ENCODE data around the gene RGS16.

- TF ChIP-seq SMC3 (IDR thresholded peaks at IDR 0.05; ENCODE audit: low read depth, low read length) (no peak), TAF1 (IDR thresholded peaks at IDR 0.05; ENCODE audit: borderline replicate concordance, low read depth, low read length) (no peak), CTCF (IDR thresholded peaks at IDR 0.05) (no peak), EZH2phosphoT487 (IDR thresholded peaks at IDR 0.05; ENCODE audit: borderline replicate concordance, low read depth) (no peak)
Observed at GRCh38 chr1:182587666-182588499, 16.3 kb downstream of the RGS16 start.
